ENCODE results near the gene PHLPP2. TPM values are rescaled to one million over a fixed set of nuclear protein-coding genes. Genes with fewer than 3 reads are reported as not detected.
"Not testable (repeated sequence)": the region's sequence is repeated elsewhere in the genome, so short reads cannot be mapped to it uniquely, and the experiment has no call there.

The PHLPP2 gene
- total RNA-seq, 2 donors from 2014 or later: 8.7 to 9.4 TPM

DNA sequence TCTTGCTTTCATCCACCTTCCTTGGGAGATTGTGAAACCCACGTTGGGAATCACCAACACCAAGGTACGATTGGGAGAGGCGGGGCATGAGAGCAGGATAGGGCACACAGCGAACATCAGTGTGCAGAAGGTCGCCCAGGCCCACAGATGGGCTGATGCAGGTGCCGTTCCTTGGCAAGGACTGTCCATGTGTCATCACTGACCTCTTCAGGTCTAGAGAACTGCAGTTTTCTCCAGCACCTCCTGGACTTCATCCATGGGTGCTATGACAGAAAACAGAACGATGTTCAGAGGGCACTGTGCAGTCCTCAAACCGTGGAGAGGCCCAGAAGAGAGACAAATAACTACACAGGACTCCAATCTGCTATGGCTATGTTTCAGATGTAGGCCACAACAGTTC lies 123.7 kb downstream of the PHLPP2 start:
- no peak for ATAC-seq (replicated peaks)
- Mint-ChIP-seq H3K27ac (no peak overlapping the region), H3K4me1 (no peaks in the 10 kb centered on the region), H3K4me3 (no peak overlapping the region), H3K9me3 (no peaks in the 10 kb centered on the region), H3K27me3 (peaks cover 23% of the 10 kb centered on the region), H3K36me3 (ENCODE audit: low read depth) (no peaks in the 10 kb centered on the region)

DNA sequence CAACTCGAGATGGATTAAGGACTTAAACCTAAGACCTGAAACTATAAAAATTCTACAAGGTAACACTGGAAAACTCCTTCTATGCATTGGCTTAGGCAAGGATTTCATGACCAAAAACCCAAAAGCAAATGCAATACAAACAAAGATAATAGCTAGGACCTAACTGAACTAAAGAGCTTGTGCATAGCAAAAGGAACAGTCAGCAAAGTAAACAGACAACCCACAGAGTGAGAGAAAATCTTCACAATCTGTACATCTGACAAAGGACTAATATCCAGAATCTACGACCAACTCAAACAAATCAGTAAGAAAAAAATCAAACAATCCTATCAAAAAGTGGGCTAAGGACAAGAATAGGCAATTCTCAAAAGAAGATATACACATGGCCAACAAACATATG lies 126.1 kb downstream of the PHLPP2 start:
- H3K36me3 Mint-ChIP-seq (ENCODE audit: low read depth); ATAC-seq (replicated peaks); H3K9me3 Mint-ChIP-seq; H3K4me3 Mint-ChIP-seq; H3K27ac Mint-ChIP-seq; H3K4me1 Mint-ChIP-seq: not testable (repeated sequence)
- H3K27me3 Mint-ChIP-seq: peaks cover 32% of the 10 kb centered on the region

DNA sequence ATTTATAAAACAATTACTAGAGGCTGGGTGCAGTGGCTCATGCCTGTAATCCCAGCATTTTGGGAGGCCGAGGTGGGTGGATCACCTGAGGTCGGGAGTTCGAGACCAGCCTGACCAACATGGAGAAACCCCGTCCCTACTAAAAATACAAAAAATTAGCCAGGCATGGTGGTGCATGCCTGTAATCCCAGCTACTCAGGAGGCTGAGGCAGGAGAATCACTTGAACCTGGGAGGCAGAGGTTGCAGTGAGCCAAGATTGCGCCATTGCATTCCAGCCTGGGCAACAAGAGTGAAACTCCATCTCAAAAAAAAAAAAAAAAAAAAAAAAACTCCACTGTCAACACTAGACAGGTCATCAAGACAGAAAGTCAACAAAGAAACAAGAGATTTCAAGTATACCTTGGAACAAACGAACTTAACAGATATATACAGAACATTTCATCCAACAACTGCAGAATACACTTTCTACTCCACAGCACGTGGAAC lies 129.1 kb downstream of the PHLPP2 start:
- ATAC-seq (replicated peaks); H3K4me1 Mint-ChIP-seq; H3K36me3 Mint-ChIP-seq (ENCODE audit: low read depth); H3K27ac Mint-ChIP-seq; H3K9me3 Mint-ChIP-seq; H3K4me3 Mint-ChIP-seq: not testable (repeated sequence)
- H3K27me3 Mint-ChIP-seq: peaks cover 48% of the 10 kb centered on the region

Other genes with a start within 250 kb of the PHLPP2 start
- 1 to 10 TPM; 1.1 to 3.4 TPM for gene ZNF19, start 235.4 kb downstream of the PHLPP2 start, total RNA-seq
- gene CHST4, start 198.3 kb downstream of the PHLPP2 start, total RNA-seq: not detected
- gene TAT, start 147.6 kb downstream of the PHLPP2 start, total RNA-seq: not detected
- gene MARVELD3, start 98.5 kb downstream of the PHLPP2 start, total RNA-seq: not detected
- 10 to 100 TPM; 81.7 to 88.7 TPM for gene AP1G1, start 84.1 kb upstream of the PHLPP2 start, total RNA-seq
- gene ATXN1L, start 121.3 kb upstream of the PHLPP2 start, total RNA-seq: 10 to 100 TPM; 18.2 to 27.3 TPM
- gene ZNF821, start 159.5 kb upstream of the PHLPP2 start, total RNA-seq: 10 to 100 TPM in 1 of 2 donors, 1 to 10 TPM in 1; 6.3 to 12.2 TPM
- 100 to 1,000 TPM; 159 to 217 TPM for gene IST1, start 170.8 kb upstream of the PHLPP2 start, total RNA-seq